ENCODE measurements around the gene FER.
"Not testable (repeated sequence)": the region's sequence is repeated elsewhere in the genome, so short reads cannot be mapped to it uniquely, and the experiment has no call there.

FER gene

GRCh38 chr5:109121225-109121624 is 373.5 kb downstream of the FER start:
- peak; percentile 3 for DNase-seq (ENCODE audit: low read depth)

- DNase-seq (ENCODE audit: low read depth), result peak; percentile 6
Observed at GRCh38 chr5:109125755-109126429, 378.2 kb downstream of the FER start.

GRCh38 chr5:109126481-109126880 is 378.8 kb downstream of the FER start:
- DNase-seq (ENCODE audit: low read depth), result no peak

GRCh38 chr5:109136906-109137305 is 389.2 kb downstream of the FER start:
- DNase-seq (ENCODE audit: low read depth), result no peak

GRCh38 chr5:109141222-109142200 is 393.8 kb downstream of the FER start:
- DNase-seq (ENCODE audit: low read depth), result no peak

GRCh38 chr5:109143031-109143430 is 395.3 kb downstream of the FER start:
- no peak for DNase-seq (ENCODE audit: low read depth)

- DNase-seq (ENCODE audit: low read depth), result no peak
Observed at GRCh38 chr5:109145139-109145538, 397.4 kb downstream of the FER start.

- no peak for DNase-seq (ENCODE audit: low read depth)
Observed at GRCh38 chr5:109146591-109146990, 398.9 kb downstream of the FER start.

- no peak for DNase-seq (ENCODE audit: low read depth)
Observed at GRCh38 chr5:109152565-109152964, 404.9 kb downstream of the FER start.

GRCh38 chr5:109155625-109156024 is 407.9 kb downstream of the FER start:
- DNase-seq (ENCODE audit: low read depth), result no peak

- DNase-seq (ENCODE audit: low read depth), result no peak
Observed at GRCh38 chr5:109156885-109157284, 409.2 kb downstream of the FER start.

GRCh38 chr5:109160468-109160867 is 412.8 kb downstream of the FER start:
- no peak for DNase-seq (ENCODE audit: low read depth)

- DNase-seq (ENCODE audit: low read depth), result peak; percentile 77
Observed at GRCh38 chr5:109161914-109162683, 414.4 kb downstream of the FER start.

GRCh38 chr5:109163336-109163735 is 415.6 kb downstream of the FER start:
- DNase-seq (ENCODE audit: low read depth), result peak; percentile 40

GRCh38 chr5:109164001-109164400 is 416.3 kb downstream of the FER start:
- DNase-seq (ENCODE audit: low read depth), result no peak

- DNase-seq (ENCODE audit: low read depth), result no peak
Observed at GRCh38 chr5:109167586-109167985, 419.9 kb downstream of the FER start.

- no peak for DNase-seq (ENCODE audit: low read depth)
Observed at GRCh38 chr5:109168151-109168550, 420.5 kb downstream of the FER start.

GRCh38 chr5:109170629-109171350 is 423.1 kb downstream of the FER start:
- DNase-seq (ENCODE audit: low read depth), result no peak

- DNase-seq (ENCODE audit: low read depth), result not testable (repeated sequence)
Observed at GRCh38 chr5:109171437-109172073, 423.9 kb downstream of the FER start.

GRCh38 chr5:109173036-109173794 is 425.5 kb downstream of the FER start:
- no peak for DNase-seq (ENCODE audit: low read depth)
